ENCODE measurements around the gene NR1H4.
"Not testable (repeated sequence)": the region's sequence is repeated elsewhere in the genome, so short reads cannot be mapped to it uniquely, and the experiment has no call there.

NR1H4 gene

DNA sequence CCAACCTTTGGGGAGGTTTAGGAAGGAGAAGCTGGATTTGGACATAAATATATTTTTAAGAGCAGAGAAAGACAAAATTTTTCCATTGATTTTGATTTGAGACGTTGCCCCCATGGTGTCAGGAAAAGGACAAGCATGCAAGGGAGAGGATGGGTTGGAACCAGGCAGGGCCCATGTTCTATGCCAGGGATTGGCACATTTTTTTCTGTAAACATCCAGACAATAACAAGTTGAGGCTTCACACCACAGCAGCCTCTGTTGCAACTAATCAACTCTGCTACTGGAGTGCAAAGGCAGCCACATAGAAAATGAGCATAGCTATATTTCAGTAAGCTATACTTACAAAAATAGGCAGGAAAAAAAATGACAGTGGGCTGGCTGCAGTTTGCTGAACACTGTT, 44.7 kb downstream of the NR1H4 start:
- DNase-seq: no peak

- no peak for DNase-seq
Observed at GRCh38 chr12:100520048-100520769, 46.5 kb downstream of the NR1H4 start.

DNA sequence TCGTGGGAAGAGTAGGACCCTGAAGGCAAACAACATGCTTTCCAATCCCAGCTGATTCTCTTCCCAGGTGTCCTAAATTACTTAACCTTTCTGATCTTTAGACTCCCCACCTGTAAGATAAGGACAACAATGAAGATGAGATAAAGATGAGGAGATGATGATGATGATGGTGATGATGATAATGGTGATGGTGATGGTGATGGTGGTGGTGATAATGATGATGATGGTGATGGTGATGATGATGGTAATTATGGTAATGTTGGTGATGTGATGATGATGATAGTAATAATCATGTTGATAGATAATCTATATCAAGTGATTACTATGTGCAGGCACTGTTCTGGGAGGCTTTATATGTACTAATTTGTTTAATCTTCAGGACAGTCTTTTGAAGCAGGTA, 48.3 kb downstream of the NR1H4 start:
- no peak for DNase-seq

GRCh38 chr12:100528034-100528433, 54.4 kb downstream of the NR1H4 start:
- no peak for DNase-seq

DNA sequence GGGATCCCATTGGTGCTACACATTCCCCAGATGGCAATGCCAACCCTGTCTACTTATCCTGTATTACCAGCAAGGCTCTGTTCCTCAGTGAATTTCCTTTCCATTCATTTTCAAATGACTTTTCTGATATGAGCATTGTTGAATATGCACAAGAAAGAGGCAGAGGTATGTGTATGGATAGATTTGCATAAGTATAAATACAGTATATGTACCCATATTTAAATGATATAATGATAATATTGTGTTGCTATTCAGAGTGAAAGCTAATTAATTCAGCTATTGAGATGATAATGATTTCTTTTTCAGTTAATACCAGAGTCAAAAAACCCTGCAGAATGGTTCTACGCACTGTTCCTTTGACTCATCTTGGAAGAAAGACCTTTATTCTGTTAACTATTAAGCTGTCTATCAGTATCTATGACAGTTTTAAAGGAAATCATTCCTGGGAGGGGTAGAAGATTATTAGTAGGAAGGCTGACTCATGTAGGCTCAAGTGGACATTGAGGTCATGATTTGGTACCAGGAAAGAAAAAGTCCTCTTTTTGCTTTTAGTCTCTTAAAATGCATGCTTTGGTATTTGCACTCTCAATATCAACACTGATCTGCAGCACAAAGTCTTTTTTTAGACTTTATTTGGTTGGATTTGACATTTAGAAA, 54.9 kb downstream of the NR1H4 start:
- no peak for DNase-seq

- DNase-seq: no peak
Observed at GRCh38 chr12:100529756-100530350, 56.2 kb downstream of the NR1H4 start.

- no peak for DNase-seq
Observed at GRCh38 chr12:100533376-100533775, 59.7 kb downstream of the NR1H4 start.

GRCh38 chr12:100534625-100535227, 61.1 kb downstream of the NR1H4 start:
- DNase-seq: no peak

GRCh38 chr12:100539202-100539601, 65.5 kb downstream of the NR1H4 start:
- no peak for DNase-seq

DNA sequence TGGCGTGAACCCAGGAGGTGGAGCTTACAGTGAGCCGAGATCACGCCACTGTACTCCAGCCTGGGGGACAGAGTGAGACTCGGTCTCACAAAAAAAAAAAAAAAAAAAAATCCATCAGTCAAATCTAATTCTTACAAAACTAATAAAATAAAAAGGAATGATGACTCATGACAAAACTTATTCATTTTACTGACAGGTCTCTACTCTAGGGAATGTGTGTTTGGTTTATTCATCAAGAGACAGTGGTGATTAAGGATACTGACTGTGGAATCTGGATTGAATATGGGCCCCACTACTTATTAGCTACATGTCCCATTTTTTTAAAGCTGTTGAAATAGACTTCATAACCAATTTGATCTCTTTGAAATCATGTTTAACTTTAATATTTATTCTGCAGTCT, 70.5 kb downstream of the NR1H4 start:
- DNase-seq: no peak

DNA sequence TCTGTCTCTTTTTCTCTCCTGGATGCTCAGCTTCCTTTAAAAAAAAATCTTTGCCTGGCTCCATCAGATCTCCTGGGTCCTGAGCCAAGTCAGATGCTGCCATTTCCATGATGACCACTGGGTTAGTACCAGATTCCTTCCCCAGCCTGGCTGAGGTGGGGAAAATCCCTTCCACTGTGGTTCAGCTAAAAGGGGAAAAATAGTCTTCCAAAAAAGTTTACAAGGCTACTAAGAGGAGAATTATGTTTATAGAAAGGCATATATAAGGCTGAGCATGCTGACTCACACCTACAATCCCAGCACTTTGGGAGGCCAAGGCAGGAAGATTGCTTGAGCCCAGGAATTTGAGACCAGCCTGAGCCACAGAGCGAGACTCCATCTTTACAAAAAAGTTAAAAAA, 71.4 kb downstream of the NR1H4 start:
- DNase-seq: no peak

DNA sequence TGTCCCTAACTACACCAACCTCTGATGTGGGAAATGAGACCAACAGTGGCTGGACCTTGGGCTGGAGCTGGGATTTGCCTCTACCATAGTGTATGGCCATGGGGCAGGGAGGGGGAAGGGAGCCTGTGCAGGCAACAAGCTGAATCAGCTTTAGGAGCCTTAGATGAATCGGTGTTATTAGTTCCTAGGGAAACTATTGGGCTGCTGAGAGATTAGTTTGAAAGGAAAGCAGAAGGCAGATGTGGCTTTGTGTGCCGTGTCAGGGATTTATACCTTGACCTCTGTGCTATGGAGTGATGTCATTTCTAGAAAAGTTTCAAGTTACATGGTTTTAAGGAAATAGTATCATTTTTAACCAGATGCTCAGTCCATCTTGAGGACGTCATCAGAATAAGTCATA, 80.3 kb downstream of the NR1H4 start:
- no peak for DNase-seq

DNA sequence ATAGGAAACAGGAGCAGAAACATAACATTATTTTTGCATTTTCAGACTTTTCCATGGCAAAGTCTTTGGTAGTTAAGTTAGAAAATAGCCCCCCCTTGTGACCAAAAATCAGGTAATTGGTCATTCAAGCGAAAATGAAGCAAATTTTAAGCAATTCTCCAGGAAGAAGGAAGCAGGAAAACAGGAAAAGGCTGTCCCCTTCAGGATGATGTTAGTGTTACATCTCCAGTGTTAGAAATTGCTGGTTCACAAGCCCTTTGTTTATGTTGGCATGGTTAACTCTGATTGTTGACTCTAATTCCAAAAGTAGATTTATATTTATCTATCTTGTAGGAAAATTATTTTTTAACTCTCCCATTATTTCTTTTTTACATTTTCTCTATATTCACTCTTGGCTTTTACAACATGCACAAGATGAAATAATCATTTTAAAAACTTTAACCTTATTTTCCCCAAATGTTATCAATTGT, 81.0 kb downstream of the NR1H4 start:
- peak; percentile 72 for DNase-seq

DNA sequence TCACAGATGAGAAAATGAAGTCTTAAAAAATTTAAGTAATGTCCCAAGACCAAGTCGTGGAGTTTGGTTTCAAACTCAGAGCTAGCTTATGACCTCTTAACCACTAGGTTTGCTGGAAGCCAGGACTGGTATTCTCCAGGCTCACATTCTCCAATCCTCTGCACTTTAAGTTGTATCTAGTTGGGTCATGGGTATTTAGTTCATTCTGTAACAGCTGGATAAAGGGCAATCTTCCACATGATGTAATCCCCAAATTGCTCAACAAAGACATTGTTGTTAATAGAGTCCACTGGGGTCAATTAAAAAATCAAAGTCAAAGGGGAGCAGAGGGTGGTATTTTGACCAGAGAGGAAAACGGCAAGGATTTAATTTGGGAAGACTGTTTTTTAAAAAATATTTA, 82.1 kb downstream of the NR1H4 start:
- DNase-seq: no peak

GRCh38 chr12:100557357-100557756, 83.7 kb downstream of the NR1H4 start:
- no peak for DNase-seq

DNA sequence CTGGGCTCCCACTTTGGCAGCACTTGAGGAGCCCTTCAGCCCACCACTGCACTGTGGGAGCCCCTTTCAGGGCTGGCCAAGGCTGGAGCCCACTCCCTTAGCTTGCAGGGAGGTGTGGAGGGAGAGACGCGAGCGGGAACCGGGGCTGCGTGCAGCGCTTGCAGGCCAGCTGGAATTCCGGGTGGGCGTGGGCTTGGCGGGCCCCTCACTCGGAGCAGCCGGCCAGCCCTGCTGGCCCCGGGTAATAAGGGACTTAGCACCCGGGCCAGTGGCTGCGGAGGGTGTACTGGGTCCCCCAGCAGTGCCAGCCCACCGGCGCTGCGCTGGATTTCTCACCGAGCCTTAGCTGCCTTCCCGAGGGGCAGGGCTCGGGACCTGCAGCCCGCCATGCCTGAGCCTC, 85.6 kb downstream of the NR1H4 start:
- not testable (repeated sequence) for DNase-seq

DNA sequence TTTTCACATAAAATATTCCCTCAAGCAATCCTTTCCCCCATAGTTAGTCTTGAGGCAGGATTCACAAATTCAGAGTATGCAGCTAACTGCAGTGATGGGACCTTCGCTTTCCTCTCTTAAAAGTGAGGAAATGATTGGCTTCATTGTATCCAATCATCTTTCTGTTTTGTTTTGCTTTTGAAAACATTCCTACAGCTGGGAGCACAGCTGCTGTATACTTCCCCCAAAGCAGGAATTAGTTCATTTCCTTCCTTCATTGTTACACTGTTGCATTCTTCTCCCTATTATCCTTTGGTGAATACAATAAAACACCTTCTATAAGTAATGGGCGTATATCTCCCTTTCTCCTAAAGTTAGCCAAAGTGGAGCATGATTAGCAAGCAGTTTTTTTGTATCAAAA, 90.4 kb downstream of the NR1H4 start:
- no peak for DNase-seq

DNA sequence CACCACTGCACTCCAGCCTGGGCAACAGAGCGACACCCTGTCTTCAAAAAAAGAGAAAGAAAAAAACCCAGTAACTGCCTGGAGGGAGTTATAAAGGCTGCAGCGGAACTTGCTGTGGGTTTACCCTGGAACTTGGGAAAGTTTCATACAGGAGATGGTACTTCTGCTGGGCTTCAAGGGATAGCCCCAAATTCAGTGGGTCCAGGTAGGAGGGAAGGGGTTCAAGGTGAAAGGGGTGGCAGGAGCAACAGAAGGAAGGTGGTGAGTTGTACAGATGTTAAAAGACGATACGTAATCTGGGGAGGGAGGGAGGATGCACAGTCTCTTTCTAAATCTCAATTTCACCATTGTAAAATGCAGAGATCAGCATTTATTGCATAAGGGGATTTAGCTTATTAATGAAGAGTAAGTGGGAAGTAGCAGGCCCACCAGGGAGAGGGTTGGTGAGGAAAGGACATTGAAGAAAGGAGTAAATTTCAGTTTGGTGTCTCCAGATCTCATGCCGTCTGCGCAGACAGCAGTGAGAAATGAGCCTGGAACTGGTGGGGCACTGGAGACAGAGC, 91.3 kb downstream of the NR1H4 start:
- no peak for DNase-seq

DNA sequence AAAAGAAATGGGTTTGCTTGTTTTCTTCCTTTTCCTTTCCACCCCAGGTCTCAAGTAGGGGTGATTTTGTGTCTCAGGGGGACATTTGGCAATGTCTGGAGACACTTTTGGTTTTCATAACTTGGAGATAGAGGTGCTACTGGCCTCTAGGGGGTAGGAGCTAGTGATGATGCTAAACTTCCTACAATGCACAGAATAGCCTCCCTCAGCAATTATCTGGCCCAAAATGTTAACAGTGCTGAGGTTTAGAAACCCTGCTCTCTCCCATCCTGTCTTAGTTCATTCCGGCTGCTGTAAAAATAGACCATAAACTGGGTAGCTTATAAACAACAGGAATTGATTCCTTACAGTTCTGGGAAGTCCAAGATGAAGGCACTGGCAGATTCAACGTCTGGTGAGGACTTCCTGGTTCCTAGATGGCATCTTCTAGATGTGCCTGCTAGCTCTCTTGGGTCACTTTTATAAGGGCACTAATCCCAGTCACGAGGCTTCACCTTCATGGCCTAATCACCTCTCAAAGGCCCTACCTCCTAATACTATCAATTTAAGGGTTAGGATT, 92.4 kb downstream of the NR1H4 start:
- DNase-seq: no peak

DNA sequence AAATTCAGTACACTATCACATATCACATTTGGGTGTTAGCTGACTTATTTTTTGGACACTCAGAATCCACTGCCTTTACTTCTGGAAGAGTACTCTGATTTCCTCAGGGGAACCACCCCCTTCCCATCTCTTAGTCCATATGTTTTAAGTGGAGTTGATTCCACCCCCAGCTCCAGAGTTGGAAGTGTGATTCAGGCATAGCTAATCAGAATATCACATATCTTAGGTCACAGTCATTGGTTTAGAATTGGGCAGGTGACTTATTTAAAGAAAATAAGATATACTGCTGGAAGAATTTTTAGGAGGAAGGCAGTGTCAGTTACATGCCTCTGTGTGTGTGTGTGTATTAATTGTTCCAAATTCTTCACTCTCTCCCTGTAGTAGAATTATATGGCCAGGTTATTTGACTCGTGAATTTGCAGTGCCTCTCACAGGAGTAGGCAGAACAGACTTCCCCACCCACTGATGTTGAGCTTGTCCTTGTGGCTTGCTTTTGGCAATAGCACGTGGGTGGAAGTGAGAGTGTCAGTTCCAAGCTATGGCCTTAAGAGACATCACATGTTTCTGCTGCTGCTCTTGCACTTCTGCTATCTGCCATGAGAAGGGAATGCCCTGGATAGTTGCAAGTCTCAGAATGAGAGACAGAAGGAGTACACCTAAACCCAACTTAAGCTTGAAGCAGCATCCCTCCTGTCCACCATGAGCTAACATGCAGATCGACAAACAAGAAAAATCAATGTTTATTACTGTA, 93.4 kb downstream of the NR1H4 start:
- DNase-seq: no peak

- no peak for DNase-seq
Observed at GRCh38 chr12:100567945-100568344, 94.3 kb downstream of the NR1H4 start.

- DNase-seq: no peak
Observed at GRCh38 chr12:100572184-100572583, 98.5 kb downstream of the NR1H4 start.

Data from DMS79 treated with DMSO at 0.1 percent for 48 hours (cell line).